HEK293 (cell line): Measurements from ENCODE around the gene ITGA11.

ENCODE experiments used
- BCL6B ChIP-seq: fragments of 450-650 bp; formaldehyde crosslinking; IDR thresholded peaks from 2 replicates; pipeline ENCODE4 v1.5.1; 2017; ENCODE audit warnings: missing biosample characterization, missing genetic modification characterization
- GLI2 ChIP-seq: fragments of 450-650 bp; formaldehyde crosslinking; IDR thresholded peaks from 2 replicates; pipeline ENCODE4; 2017; ENCODE audit warnings: missing biosample characterization, missing genetic modification characterization, low read depth, borderline replicate concordance
- GLIS1 ChIP-seq: fragments of 450-650 bp; formaldehyde crosslinking; IDR thresholded peaks from 2 replicates; pipeline ENCODE4 v1.5.1; 2016; ENCODE audit warnings: missing biosample characterization, missing genetic modification characterization
- MEIS1 ChIP-seq: sonication (generic); formaldehyde crosslinking; IDR thresholded peaks from 2 replicates; pipeline ENCODE4 v1.8.1; 2022; ENCODE audit warnings: missing genetic modification reagents, mild to moderate bottlenecking, borderline replicate concordance
- PRDM4 ChIP-seq: fragments of 450-650 bp; formaldehyde crosslinking; IDR thresholded peaks from 2 replicates; pipeline ENCODE4 v1.5.1; 2017; ENCODE audit warnings: missing biosample characterization, missing genetic modification characterization
- SCRT2 ChIP-seq: fragments of 450-650 bp; formaldehyde crosslinking; IDR thresholded peaks from 2 replicates; pipeline ENCODE4 v1.5.1; 2016; ENCODE audit warnings: missing biosample characterization, missing genetic modification characterization
- SETDB1 ChIP-seq: IDR thresholded peaks from one replicate; pipeline ENCODE4 v1.6.1; 2017; ENCODE audit warnings: mild to moderate bottlenecking, low read length, moderate library complexity, mixed read lengths; ENCODE audit not compliant: insufficient read length
- SP7 ChIP-seq: fragments of 450-650 bp; formaldehyde crosslinking; IDR thresholded peaks from 2 replicates; pipeline ENCODE4 v1.5.1; 2016; ENCODE audit warnings: missing biosample characterization, missing genetic modification characterization
- ZBTB1 ChIP-seq: fragments of 450-650 bp; formaldehyde crosslinking; IDR thresholded peaks from 2 replicates; pipeline ENCODE4 v1.5.1; 2016; ENCODE audit warnings: missing biosample characterization, missing genetic modification characterization
- ZBTB21 ChIP-seq: fragments of 450-650 bp; formaldehyde crosslinking; IDR thresholded peaks from 2 replicates; pipeline ENCODE4 v1.5.1; 2017; ENCODE audit warnings: missing biosample characterization, missing genetic modification characterization
- ZBTB6 ChIP-seq: fragments of 450-650 bp; formaldehyde crosslinking; IDR thresholded peaks from 2 replicates; pipeline ENCODE4 v1.5.1; 2017; ENCODE audit warnings: missing biosample characterization, missing genetic modification characterization
- ZBTB8A ChIP-seq: fragments of 450-650 bp; formaldehyde crosslinking; IDR thresholded peaks from 2 replicates; pipeline ENCODE4 v1.5.1; 2016; ENCODE audit warnings: missing biosample characterization, missing genetic modification characterization
- ZFHX2 ChIP-seq: fragments of 450-650 bp; formaldehyde crosslinking; conservative IDR thresholded peaks from 2 replicates; pipeline ENCODE4 v1.5.1; 2016; ENCODE audit warnings: missing biosample characterization, missing genetic modification characterization
- ZFP37 ChIP-seq: fragments of 450-650 bp; formaldehyde crosslinking; IDR thresholded peaks from 2 replicates; pipeline ENCODE4 v1.5.1; 2016; ENCODE audit warnings: missing biosample characterization, missing genetic modification characterization
- ZNF112 ChIP-seq: fragments of 450-650 bp; formaldehyde crosslinking; IDR thresholded peaks from 2 replicates; pipeline ENCODE4 v1.5.0; 2017; ENCODE audit warnings: missing biosample characterization, missing genetic modification characterization
- ZNF140 ChIP-seq: fragments of 450-650 bp; formaldehyde crosslinking; IDR thresholded peaks from 2 replicates; pipeline ENCODE4 v1.5.1; 2016; ENCODE audit warnings: missing biosample characterization, missing genetic modification characterization
- ZNF175 ChIP-seq: fragments of 450-650 bp; formaldehyde crosslinking; IDR thresholded peaks from 2 replicates; pipeline ENCODE4 v1.5.1; 2016; ENCODE audit warnings: missing biosample characterization, missing genetic modification characterization
- ZNF211 ChIP-seq: fragments of 450-650 bp; formaldehyde crosslinking; IDR thresholded peaks from 2 replicates; pipeline ENCODE4 v1.5.1; 2016; ENCODE audit warnings: low read depth, missing biosample characterization, missing genetic modification characterization
- ZNF37A ChIP-seq: fragments of 450-650 bp; IDR thresholded peaks from 2 replicates; pipeline ENCODE4 v1.5.1; 2018; ENCODE audit warnings: missing biosample characterization, missing genetic modification characterization
- ZNF391 ChIP-seq: fragments of 450-650 bp; formaldehyde crosslinking; IDR thresholded peaks from 2 replicates; pipeline ENCODE4 v1.5.1; 2016; ENCODE audit warnings: low read depth, missing biosample characterization, missing genetic modification characterization, borderline replicate concordance
- ZNF394 ChIP-seq: fragments of 450-650 bp; formaldehyde crosslinking; IDR thresholded peaks from 2 replicates; pipeline ENCODE4 v1.5.1; 2016; ENCODE audit warnings: missing biosample characterization, missing genetic modification characterization, mild to moderate bottlenecking, moderate library complexity, borderline replicate concordance
- ZNF488 ChIP-seq: fragments of 450-650 bp; formaldehyde crosslinking; IDR thresholded peaks from 2 replicates; pipeline ENCODE4 v1.5.1; 2016; ENCODE audit warnings: missing biosample characterization, missing genetic modification characterization
- ZNF501 ChIP-seq: fragments of 450-650 bp; formaldehyde crosslinking; IDR thresholded peaks from 2 replicates; pipeline ENCODE4 v1.5.1; 2016; ENCODE audit warnings: missing biosample characterization, missing genetic modification characterization
- ZNF529 ChIP-seq: fragments of 450-650 bp; formaldehyde crosslinking; IDR thresholded peaks from 2 replicates; pipeline ENCODE4 v1.5.1; 2017; ENCODE audit warnings: missing genetic modification characterization, missing biosample characterization; ENCODE audit not compliant: insufficient replicate concordance
- ZNF561 ChIP-seq: fragments of 450-650 bp; IDR thresholded peaks from 2 replicates; pipeline ENCODE4 v1.5.1; 2018; ENCODE audit warnings: missing biosample characterization, missing genetic modification characterization, borderline replicate concordance
- ZNF580 ChIP-seq: fragments of 450-650 bp; formaldehyde crosslinking; IDR thresholded peaks from 2 replicates; pipeline ENCODE4 v1.5.1; 2016; ENCODE audit warnings: missing biosample characterization, missing genetic modification characterization
- ZNF623 ChIP-seq: fragments of 450-650 bp; formaldehyde crosslinking; IDR thresholded peaks from 2 replicates; pipeline ENCODE4 v1.5.1; 2016; ENCODE audit warnings: missing biosample characterization, missing genetic modification characterization
- ZNF624 ChIP-seq: fragments of 450-650 bp; formaldehyde crosslinking; IDR thresholded peaks from 2 replicates; pipeline ENCODE4 v1.5.1; 2017; ENCODE audit warnings: missing biosample characterization, missing genetic modification characterization
- ZNF660 ChIP-seq: fragments of 450-650 bp; IDR thresholded peaks from 2 replicates; pipeline ENCODE4 v1.5.1; 2018; ENCODE audit warnings: missing biosample characterization, mild to moderate bottlenecking, missing genetic modification characterization
- ZNF664 ChIP-seq: fragments of 450-650 bp; formaldehyde crosslinking; IDR thresholded peaks from 2 replicates; pipeline ENCODE4 v1.5.1; 2016; ENCODE audit warnings: missing biosample characterization, missing genetic modification characterization
- ZNF76 ChIP-seq: fragments of 450-650 bp; formaldehyde crosslinking; IDR thresholded peaks from 2 replicates; pipeline ENCODE4; 2016; ENCODE audit warnings: low read depth, missing biosample characterization, missing genetic modification characterization, borderline replicate concordance
- ZNF776 ChIP-seq: fragments of 450-650 bp; formaldehyde crosslinking; IDR thresholded peaks from 2 replicates; pipeline ENCODE4 v1.5.0; 2017; ENCODE audit warnings: missing biosample characterization, missing genetic modification characterization, borderline replicate concordance

Gene ITGA11

GRCh38 chr15:68278595-68279405, 153.2 kb downstream of the ITGA11 start (continued):
- peak; percentile 83; the same call in 1 of the 2 replicates for TF ChIP-seq BCL6B (tag by site-specific recombination)
- no peak for TF ChIP-seq ZNF623 (tag by site-specific recombination)
- TF ChIP-seq ZNF391: peak; percentile 32; the same call in 1 of the 2 replicates
- TF ChIP-seq ZFP37 (tag by site-specific recombination): peak; percentile 89
- no peak for TF ChIP-seq SCRT2 (tag by site-specific recombination)
- TF ChIP-seq ZBTB1 (tag by site-specific recombination): no peak
- no peak for TF ChIP-seq ZNF37A (tag by site-specific recombination)
- TF ChIP-seq ZNF624 (tag by site-specific recombination): 0 out of 2 replicates have a peak, but pooled peaks have one; percentile 33
- TF ChIP-seq ZNF394: no peak; the same call in 1 of the 2 replicates
- TF ChIP-seq ZNF529 (tag by site-specific recombination): no peak
- TF ChIP-seq ZNF580 (tag by site-specific recombination): peak; percentile 93
- TF ChIP-seq ZNF501 (tag by site-specific recombination): peak; percentile 91
- TF ChIP-seq ZNF561 (tag by site-specific recombination): peak; percentile 73
- no peak for TF ChIP-seq GLI2
- TF ChIP-seq ZNF664 (tag by site-specific recombination): 0 out of 2 replicates have a peak, but pooled peaks have one; percentile 26
- peak; percentile 99 for TF ChIP-seq ZNF660 (tag by site-specific recombination)
- TF ChIP-seq SP7 (tag by site-specific recombination): peak; percentile 83
- no peak for TF ChIP-seq ZNF488 (tag by site-specific recombination)
- TF ChIP-seq SETDB1: no peak
- TF ChIP-seq ZNF175 (tag by site-specific recombination): no peak
- no peak for TF ChIP-seq ZNF211 (tag by site-specific recombination)
- peak; percentile 75; the same call in 1 of the 2 replicates for TF ChIP-seq ZNF76
- TF ChIP-seq ZBTB8A (tag by site-specific recombination): peak; percentile 4; the same call in 1 of the 2 replicates
- TF ChIP-seq ZNF112 (tag by site-specific recombination): no peak
- TF ChIP-seq PRDM4 (tag by site-specific recombination): no peak
- peak; percentile 90 for TF ChIP-seq ZFHX2 (tag by site-specific recombination)
- no peak for TF ChIP-seq ZBTB6 (tag by site-specific recombination)
- no peak for TF ChIP-seq ZNF140 (tag by site-specific recombination)
- no peak for TF ChIP-seq MEIS1 (CRISPR knock-in tag)
- no peak for TF ChIP-seq ZNF776
- peak; percentile 75 for TF ChIP-seq ZBTB21
- no peak for TF ChIP-seq GLIS1
